GM19023 (cell line): ENCODE data around the gene LPCAT3.
A peak's percentile ranks its signal among the peaks of the same experiment; 100 is the strongest.

ENCODE experiments used
- ATAC-seq: cut with Tn5 transposase; IDR thresholded peaks from one replicate; pipeline ENCODE4 v1.9.1; 2021; ENCODE audit warnings: mild to moderate bottlenecking, moderate library complexity; ENCODE audit not compliant: unreplicated experiment

LPCAT3 gene

GRCh38 chr12:6965714-6966113, 52.6 kb downstream of the LPCAT3 start:
- ATAC-seq: no peak

GRCh38 chr12:6965026-6965661, 53.1 kb downstream of the LPCAT3 start:
- peak; percentile 48 for ATAC-seq

GRCh38 chr12:6964605-6965025, 53.7 kb downstream of the LPCAT3 start:
- no peak for ATAC-seq

- ATAC-seq: no peak
Measured at GRCh38 chr12:6963791-6964413, 54.4 kb downstream of the LPCAT3 start.

- no peak for ATAC-seq
Measured at GRCh38 chr12:6963016-6963731, 55.1 kb downstream of the LPCAT3 start.

- ATAC-seq: no peak
Measured at GRCh38 chr12:6962285-6963015, 55.8 kb downstream of the LPCAT3 start.

GRCh38 chr12:6961695-6962284, 56.5 kb downstream of the LPCAT3 start:
- no peak for ATAC-seq

- no peak for ATAC-seq
Measured at GRCh38 chr12:6961278-6961694, 57.0 kb downstream of the LPCAT3 start.

GRCh38 chr12:6960593-6961277, 57.5 kb downstream of the LPCAT3 start:
- no peak for ATAC-seq

GRCh38 chr12:6959805-6960592, 58.3 kb downstream of the LPCAT3 start:
- no peak for ATAC-seq

- ATAC-seq: peak; percentile 46
Measured at GRCh38 chr12:6959058-6959804, 59.0 kb downstream of the LPCAT3 start.

GRCh38 chr12:6958609-6959057, 59.6 kb downstream of the LPCAT3 start:
- no peak for ATAC-seq

- ATAC-seq: no peak
Measured at GRCh38 chr12:6957741-6958608, 60.3 kb downstream of the LPCAT3 start.

- ATAC-seq: no peak
Measured at GRCh38 chr12:6957151-6957701, 61.0 kb downstream of the LPCAT3 start.

- ATAC-seq: no peak
Measured at GRCh38 chr12:6956021-6956727, 62.1 kb downstream of the LPCAT3 start.

GRCh38 chr12:6955108-6956020, 62.9 kb downstream of the LPCAT3 start:
- ATAC-seq: no peak
